HCT116 (cell line): ENCODE measurements around the gene CELF4. TPM values are rescaled to one million over a fixed set of nuclear protein-coding genes. Genes with fewer than 3 reads are reported as not detected.

ENCODE experiments used
- ATAC-seq: fragments of 200-7000 bp; cut with Tn5 transposase; 2 replicates; pipeline ENCODE4 v1.9.1; 2020; ENCODE audit warnings: mild to moderate bottlenecking, moderate library complexity
- BruUV-seq: library from RNA; stranded (reverse); fragments of 400-500 nt; replicated peaks from 2 replicates; lab custom pipeline; 2021; lab: Mats Ljungman, UMichigan
- CTCF ChIA-PET: fragments of 300-600 bp; sonication (Branson Sonifier 250); formaldehyde crosslinking; loops from one replicate; lab custom pipeline; 2021; ENCODE audit warnings: antibody characterized with exemption; lab: Charles Lee
- POLR2A ChIA-PET: fragments of 300-600, 350-600 bp; sonication (Branson Sonifier 250); formaldehyde crosslinking; loops from one replicate; lab custom pipeline; 2021; ENCODE audit warnings: antibody characterized with exemption; lab: Charles Lee
- RAD21 ChIA-PET, 2 experiments: fragments of 300-600 bp; sonication (Branson Sonifier 250); formaldehyde crosslinking; loops; one replicate each; lab custom pipeline; 2023; ENCODE audit warnings: low total read pairs in 2 of 2; ENCODE audit not compliant: uncharacterized antibody in 2 of 2, unreplicated experiment in 2 of 2, low non-redundant PET in 1 of 2; lab: Charles Lee
- DNase-seq: peaks from one replicate; pipeline ENCODE4 v3.0.0-alpha.2; 2010; ENCODE audit warnings: low read depth, low spot score
- H2AFZ ChIP-seq: fragments of 200-600 bp; shearing (Covaris generic), sonication (generic); 2 replicates; pipeline ENCODE4 v1.6.1; 2017; ENCODE audit warnings: low read depth, mixed run types, mixed read lengths, antibody characterized with exemption, low read length; ENCODE audit not compliant: poor library complexity, severe bottlenecking
- H3K27ac ChIP-seq: 2 replicates; pipeline ENCODE4 v1.5.1; 2012; ENCODE audit warnings: low read depth, low read length
- H3K27me3 ChIP-seq: fragments of 200-600 bp; sonication (generic); 2 replicates; pipeline ENCODE4 v1.6.1; 2016; ENCODE audit warnings: mixed run types, low read length, mixed read lengths; ENCODE audit not compliant: insufficient read depth
- H3K36me3 ChIP-seq, 2 experiments: fragments of 200-500 bp in 1 of 2; fragments of 200-600 bp in 1 of 2; sonication (Bioruptor generic) in 1 of 2; sonication (generic) in 1 of 2; 2 replicates each; pipeline versions ENCODE4 v1.5.1 to v1.6.1; 2014 to 2016; ENCODE audit warnings: low read length in 2 of 2, inconsistent platforms in 1 of 2, mixed read lengths in 1 of 2, mixed run types in 1 of 2; ENCODE audit not compliant: insufficient read depth in 2 of 2, control insufficient read depth in 1 of 2
- H3K4me1 ChIP-seq, 2 experiments: fragments of 200-600 bp in 1 of 2; sonication (generic) in 1 of 2; 2 replicates each; pipeline versions ENCODE4 v1.5.1 to v1.6.1; 2012 to 2017; ENCODE audit warnings: low read length in 2 of 2, inconsistent platforms in 1 of 2, mild to moderate bottlenecking in 1 of 2, mixed read lengths in 1 of 2, mixed run types in 1 of 2, moderate library complexity in 1 of 2; ENCODE audit not compliant: insufficient read depth in 2 of 2, control insufficient read depth in 1 of 2
- H3K4me2 ChIP-seq: fragments of 200-600 bp; sonication (generic); 2 replicates; pipeline ENCODE4 v1.6.1; 2017; ENCODE audit warnings: mixed run types, low read length, mixed read lengths
- H3K4me3 ChIP-seq, 2 experiments: fragments of 200-600 bp in 1 of 2; sonication (generic) in 1 of 2; replicated peaks in 1 of 2; 2 replicates each; pipeline ENCODE4 v1.5.1; 2011 to 2016; ENCODE audit warnings: low read length in 2 of 2, control low read depth in 1 of 2, low read depth in 1 of 2, mild to moderate bottlenecking in 1 of 2, mixed read lengths in 1 of 2, mixed run types in 1 of 2
- H3K79me2 ChIP-seq: fragments of 200-600 bp; sonication (generic); 2 replicates; pipeline ENCODE4 v1.6.1; 2017; ENCODE audit warnings: mild to moderate bottlenecking, mixed run types, low read length, moderate library complexity, mixed read lengths; ENCODE audit not compliant: insufficient read depth
- H3K9ac ChIP-seq: fragments of 200-600 bp; sonication (generic); 2 replicates; pipeline ENCODE4 v1.6.1; 2016; ENCODE audit warnings: low read length, mixed read lengths
- H3K9me2 ChIP-seq: fragments of 200-600 bp; sonication (generic), shearing (Covaris generic); 2 replicates; pipeline ENCODE4 v1.6.1; 2017; ENCODE audit warnings: mixed run types, mild to moderate bottlenecking, moderate library complexity; ENCODE audit not compliant: insufficient read depth
- H3K9me3 ChIP-seq, 2 experiments: fragments of 200-500 bp in 1 of 2; fragments of 200-600 bp in 1 of 2; sonication (Bioruptor generic) in 1 of 2; sonication (generic) in 1 of 2; 2 replicates each; pipeline ENCODE4 v1.6.1; 2014 to 2017; ENCODE audit warnings: low read length in 2 of 2, mixed read lengths in 2 of 2, inconsistent platforms in 1 of 2, low read depth in 1 of 2, mild to moderate bottlenecking in 1 of 2, mixed run types in 1 of 2, moderate library complexity in 1 of 2; ENCODE audit not compliant: control insufficient read depth in 1 of 2, insufficient read depth in 1 of 2
- H4K20me1 ChIP-seq: fragments of 200-600 bp; sonication (generic), shearing (Covaris generic); 2 replicates; pipeline ENCODE4 v1.6.1; 2017; ENCODE audit warnings: mixed run types, mild to moderate bottlenecking, moderate library complexity; ENCODE audit not compliant: insufficient read depth
- CBX3 ChIP-seq: IDR thresholded peaks from 2 replicates; pipeline ENCODE4 v1.6.1; 2012; ENCODE audit warnings: low read depth
- CEBPB ChIP-seq: IDR thresholded peaks from 2 replicates; pipeline ENCODE4 v1.6.1; 2012; ENCODE audit warnings: low read depth
- EZH2phosphoT487 ChIP-seq: fragments of 200-600 bp; IDR thresholded peaks from 2 replicates; pipeline ENCODE4 v1.6.1; 2018; ENCODE audit warnings: antibody characterized with exemption, borderline replicate concordance
- JUND ChIP-seq: IDR thresholded peaks from 2 replicates; pipeline ENCODE4 v1.6.1; 2012
- SP1 ChIP-seq: IDR thresholded peaks from 2 replicates; pipeline ENCODE4 v1.6.1; 2012; ENCODE audit warnings: low read depth
- SRF ChIP-seq: IDR thresholded peaks from 2 replicates; pipeline ENCODE4 v1.6.1; 2012; ENCODE audit warnings: low read depth
- TCF7L2 ChIP-seq: IDR thresholded peaks from 2 replicates; pipeline ENCODE4 v1.7.0; 2011; ENCODE audit warnings: borderline replicate concordance, inconsistent platforms; ENCODE audit not compliant: insufficient read depth, insufficient read length; ENCODE audit errors: extremely low read depth
- ZNF274 ChIP-seq: fragments of 200-500 bp; sonication (Bioruptor generic); IDR thresholded peaks from 2 replicates; pipeline ENCODE4 v1.6.1; 2014; ENCODE audit warnings: mild to moderate bottlenecking, low read depth, low read length, inconsistent platforms
- intact Hi-C: fragments of 100-400 bp; cut with micrococcal nuclease; formaldehyde crosslinking; loops from 2 replicates; pipeline ENCODE4 v1.10.0; 2022
- total RNA-seq: library from RNA; stranded (reverse); gene quantifications from one replicate; pipeline ENCODE4 v1.2.1, GENCODE V29; 2021; ENCODE audit not compliant: unreplicated experiment
- TF ChIP-seq, protein P1 (sequence below): IDR thresholded peaks from 2 replicates; pipeline ENCODE4 v1.6.1; 2012
- TF ChIP-seq, protein P2 (sequence below): IDR thresholded peaks from 2 replicates; pipeline ENCODE4 v1.6.1; 2012
- TF ChIP-seq, protein P3 (sequence below): IDR thresholded peaks from 2 replicates; pipeline ENCODE4 v1.6.1; 2012; ENCODE audit warnings: low read depth

CELF4 gene
- total RNA-seq, 1 experiment from 2014 or later, result not detected

GRCh38 chr18:37502601-37503000 is 63.0 kb downstream of the CELF4 start:
- no TSS peak for BruUV-seq
- no peaks in the 10 kb centered on the region for H3K9me3 ChIP-seq

More at GRCh38 chr18:37502601-37503000, 63.0 kb downstream of the CELF4 start:
- DNase-seq (no peak), ATAC-seq (no peak)
- no peak overlapping the region for H3K4me2 ChIP-seq
- H3K79me2 ChIP-seq, result no peaks in the 10 kb centered on the region
- CTCF ChIA-PET, result no interaction called here
- peaks cover 13% of the 10 kb centered on the region; the same call in 1 of the 2 replicates for H3K27me3 ChIP-seq
- H4K20me1 ChIP-seq, result no peaks in the 10 kb centered on the region
- H3K36me3 ChIP-seq, result no peaks in the 10 kb centered on the region
- POLR2A ChIA-PET, result no interaction called here
- no peak for TF ChIP-seq CEBPB
- no peak for TF ChIP-seq JUND
- TF ChIP-seq TCF7L2, result no peak
- no peak for TF ChIP-seq SP1
- TF ChIP-seq, protein P1, sequence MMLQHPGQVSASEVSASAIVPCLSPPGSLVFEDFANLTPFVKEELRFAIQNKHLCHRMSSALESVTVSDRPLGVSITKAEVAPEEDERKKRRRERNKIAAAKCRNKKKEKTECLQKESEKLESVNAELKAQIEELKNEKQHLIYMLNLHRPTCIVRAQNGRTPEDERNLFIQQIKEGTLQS, result no peak
- TF ChIP-seq EZH2phosphoT487, result no peak
- no peak for TF ChIP-seq ZNF274
- TF ChIP-seq, protein P2, sequence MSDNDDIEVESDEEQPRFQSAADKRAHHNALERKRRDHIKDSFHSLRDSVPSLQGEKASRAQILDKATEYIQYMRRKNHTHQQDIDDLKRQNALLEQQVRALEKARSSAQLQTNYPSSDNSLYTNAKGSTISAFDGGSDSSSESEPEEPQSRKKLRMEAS, result no peak
- TF ChIP-seq CBX3, result no peak
- no peak for TF ChIP-seq SRF
- TF ChIP-seq, protein P3, sequence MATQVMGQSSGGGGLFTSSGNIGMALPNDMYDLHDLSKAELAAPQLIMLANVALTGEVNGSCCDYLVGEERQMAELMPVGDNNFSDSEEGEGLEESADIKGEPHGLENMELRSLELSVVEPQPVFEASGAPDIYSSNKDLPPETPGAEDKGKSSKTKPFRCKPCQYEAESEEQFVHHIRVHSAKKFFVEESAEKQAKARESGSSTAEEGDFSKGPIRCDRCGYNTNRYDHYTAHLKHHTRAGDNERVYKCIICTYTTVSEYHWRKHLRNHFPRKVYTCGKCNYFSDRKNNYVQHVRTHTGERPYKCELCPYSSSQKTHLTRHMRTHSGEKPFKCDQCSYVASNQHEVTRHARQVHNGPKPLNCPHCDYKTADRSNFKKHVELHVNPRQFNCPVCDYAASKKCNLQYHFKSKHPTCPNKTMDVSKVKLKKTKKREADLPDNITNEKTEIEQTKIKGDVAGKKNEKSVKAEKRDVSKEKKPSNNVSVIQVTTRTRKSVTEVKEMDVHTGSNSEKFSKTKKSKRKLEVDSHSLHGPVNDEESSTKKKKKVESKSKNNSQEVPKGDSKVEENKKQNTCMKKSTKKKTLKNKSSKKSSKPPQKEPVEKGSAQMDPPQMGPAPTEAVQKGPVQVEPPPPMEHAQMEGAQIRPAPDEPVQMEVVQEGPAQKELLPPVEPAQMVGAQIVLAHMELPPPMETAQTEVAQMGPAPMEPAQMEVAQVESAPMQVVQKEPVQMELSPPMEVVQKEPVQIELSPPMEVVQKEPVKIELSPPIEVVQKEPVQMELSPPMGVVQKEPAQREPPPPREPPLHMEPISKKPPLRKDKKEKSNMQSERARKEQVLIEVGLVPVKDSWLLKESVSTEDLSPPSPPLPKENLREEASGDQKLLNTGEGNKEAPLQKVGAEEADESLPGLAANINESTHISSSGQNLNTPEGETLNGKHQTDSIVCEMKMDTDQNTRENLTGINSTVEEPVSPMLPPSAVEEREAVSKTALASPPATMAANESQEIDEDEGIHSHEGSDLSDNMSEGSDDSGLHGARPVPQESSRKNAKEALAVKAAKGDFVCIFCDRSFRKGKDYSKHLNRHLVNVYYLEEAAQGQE, result no peak
- TF ChIP-seq, all 23 proteins: peak for 0
- no peak overlapping the region for H3K4me3 ChIP-seq
- H3K9ac ChIP-seq, result no peak overlapping the region
- intact Hi-C loops, result no loop called here
- no peaks in the 10 kb centered on the region for H3K9me2 ChIP-seq
- RAD21 ChIA-PET, result no interaction called here
- no peak overlapping the region for H3K27ac ChIP-seq
- H2AFZ ChIP-seq, result no peak overlapping the region
- H3K4me1 ChIP-seq, result no peaks in the 10 kb centered on the region
